ENCODE data around the gene SLC25A47. TPM values are rescaled to one million over a fixed set of nuclear protein-coding genes. Genes with fewer than 3 reads are reported as not detected.

The SLC25A47 gene
- total RNA-seq, 4 donors from 2014 or later, result not detected

DNA sequence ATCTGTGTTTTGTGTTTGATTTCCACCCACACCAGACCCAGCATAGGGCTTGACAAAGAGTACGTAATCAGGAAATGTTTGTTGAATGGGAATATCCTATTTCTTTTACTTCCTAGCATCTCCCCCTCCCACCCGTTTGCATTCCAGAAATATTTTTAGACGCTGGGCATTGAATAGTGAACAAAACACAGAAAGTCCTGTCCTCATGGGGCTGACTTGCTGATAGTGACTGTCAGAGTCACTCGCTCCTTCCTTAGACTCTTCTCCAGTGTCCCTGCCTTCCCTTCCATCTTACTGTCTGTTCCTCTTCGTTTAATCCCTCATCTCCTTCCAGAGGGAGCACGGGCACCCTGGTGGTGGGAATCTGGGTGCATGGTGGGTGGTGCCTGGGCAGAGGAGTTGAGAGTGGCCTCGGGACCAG lies 53.6 kb downstream of the SLC25A47 start:
- TF ChIP-seq CTCF (IDR thresholded peaks at IDR 0.05) (no peak), POLR2A (IDR thresholded peaks at IDR 0.05) (no peak)
- intact Hi-C loops (cut with DNase I; ENCODE audit: low total_unique reads), result loop anchor here (5.0 kb wide), 1 partner anchor 104 kb away; no protein-coding TSS in a partner anchor
- DNase-seq (ENCODE audit: low spot score in 2 of 2), result no peak
- WGBS, 2 donors, result 16 to 18% methylated on average over 7 of the region's 7 CpGs
- peak overlapping the region; percentile 49 for H3K4me3 ChIP-seq (ENCODE audit: low read depth, poor library complexity, severe bottlenecking)

MicroRNA genes within 50 kb of the gene (microRNA counts, 767-probe panel; counts per million panel counts)
- 0 to 358 counts per million in 2 donors for microRNA hsa-miR-345-5p

Small RNA genes lying within 50 kb of the gene (microRNA-seq; reads per million reads assigned to microRNA genes)
- 26.6 to 38.0 reads per million in 2 donors for gene MIR345 (ENCODE audit: borderline number of aligned reads in 1 of 2, borderline replicate concordance in 2 of 2)
- gene MIR6764 (ENCODE audit: borderline number of aligned reads in 1 of 2, borderline replicate concordance in 2 of 2), result 0 reads per million in 2 donors

Other genes starting within 250 kb of the SLC25A47 start
- gene DEGS2, start 163.7 kb upstream of the SLC25A47 start, total RNA-seq, result 100 to 1,000 TPM; 136 to 185 (median 164) TPM
- gene YY1, start 84.2 kb upstream of the SLC25A47 start, total RNA-seq, result 10 to 100 TPM; 46.7 to 61.5 (median 52.4) TPM
- gene SLC25A29, start 16.9 kb upstream of the SLC25A47 start, total RNA-seq, result 100 to 1,000 TPM in 3 of 4 donors, 10 to 100 TPM in 1; 98.5 to 166 (median 134) TPM
- 10 to 100 TPM in 1 of 4 donors, 1 to 10 TPM in 3; 6.5 to 10.4 (median 7.1) TPM for gene WDR25, start 53.1 kb downstream of the SLC25A47 start, total RNA-seq